Sciatic nerve (tissue), 2 donors: Measurements from ENCODE around the gene RAP1B. TPM values are rescaled to one million over a fixed set of nuclear protein-coding genes. Genes with fewer than 3 reads are reported as not detected.
"Not testable (repeated sequence)": the region's sequence is repeated elsewhere in the genome, so short reads cannot be mapped to it uniquely, and the experiment has no call there.

Experiments
- ATAC-seq: fragments of 200-7000 bp; cut with Tn5 transposase; one replicate; pipeline ENCODE4 v1.9.1; 2020; ENCODE audit warnings: mild to moderate bottlenecking, moderate library complexity
- DNase-seq: peaks from one replicate; pipeline ENCODE4 v3.0.0-alpha.2; 2020; ENCODE audit warnings: low spot score
- intact Hi-C: fragments of 100-400 bp; cut with DNase I; formaldehyde crosslinking; loops from one replicate; pipeline ENCODE4 v1.14.2; 2022
- total RNA-seq: library from RNA; stranded (reverse); fragmentation: NEBNext Ultra II Directional; extraction: Animal tissue kit (Norgen Biotek cat#: 25700); gene quantifications from one replicate; pipeline ENCODE4 v1.2.1, GENCODE V29; 2021
- donor health status: DM: no; HTN: no; CAD: no.
- donor health status: DM: no; HTN: no; CAD: no.

Gene RAP1B
- total RNA-seq, 1 donor from 2014 or later = 172 TPM

DNA sequence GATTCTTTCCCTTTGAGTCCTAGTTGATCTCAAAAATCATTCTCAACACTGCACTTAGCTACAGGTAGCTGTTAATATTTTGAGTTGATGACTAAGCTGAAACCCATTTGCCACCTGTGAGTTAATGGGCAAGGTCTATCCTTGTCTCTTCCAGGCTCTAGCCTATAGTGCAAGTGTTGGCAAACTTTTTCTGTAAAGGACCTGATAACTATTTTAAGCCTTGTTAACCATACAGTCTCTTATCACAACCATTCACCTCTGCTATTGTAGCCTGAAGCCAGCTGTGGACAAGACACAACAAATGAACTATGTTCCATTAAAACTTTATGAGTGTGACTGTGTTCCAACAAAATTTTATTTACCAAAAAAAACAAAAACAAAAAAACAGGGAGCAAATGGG, 19.4 kb downstream of the RAP1B start:
- no peak for ATAC-seq
- DNase-seq = no peak

DNA sequence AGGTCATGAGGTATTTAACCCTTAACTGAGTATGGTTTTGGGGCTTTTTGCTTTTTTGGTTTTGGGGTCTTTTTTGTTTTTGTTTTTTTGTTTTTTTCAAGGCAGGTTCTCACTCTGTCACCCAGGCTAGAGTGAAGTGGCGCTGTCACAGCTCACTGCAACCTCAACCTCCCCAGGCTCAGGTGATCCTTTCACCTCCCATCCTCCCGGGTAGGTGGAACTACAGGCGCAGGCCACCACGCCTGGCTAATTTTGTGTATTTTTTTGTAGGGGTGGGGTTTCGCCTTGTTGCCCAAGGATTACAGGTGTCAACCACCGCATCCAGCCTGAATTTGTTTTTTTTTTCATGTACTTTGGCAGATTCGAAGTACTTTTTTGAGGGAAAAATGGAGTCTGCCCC, 19.9 kb downstream of the RAP1B start:
- DNase-seq (no peak), ATAC-seq (no peak)
- intact Hi-C loops = no loop called here

More for the DNA sequence above, 19.4 kb downstream of the RAP1B start:
- intact Hi-C loops = no loop called here

DNA sequence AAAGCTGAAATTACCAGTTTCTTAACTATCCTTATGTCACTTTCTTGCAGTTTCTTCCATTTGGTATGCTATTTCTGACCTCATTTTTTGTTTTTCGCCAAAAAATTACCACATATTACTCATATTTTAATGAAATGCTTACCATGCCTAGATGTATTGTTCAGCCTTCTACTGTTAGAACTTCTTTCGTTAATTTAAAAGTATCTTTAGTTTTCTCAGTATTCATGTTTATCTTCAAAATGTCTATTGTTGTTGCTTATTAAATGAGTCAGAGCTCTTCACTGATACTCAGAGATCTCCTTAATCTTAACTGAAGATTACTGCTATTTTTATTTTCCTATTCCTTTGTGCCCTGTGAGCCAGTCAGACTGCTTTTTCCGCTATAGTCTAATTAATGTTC, 20.5 kb downstream of the RAP1B start:
- no peak for ATAC-seq
- no peak for DNase-seq
- intact Hi-C loops = no loop called here

DNA sequence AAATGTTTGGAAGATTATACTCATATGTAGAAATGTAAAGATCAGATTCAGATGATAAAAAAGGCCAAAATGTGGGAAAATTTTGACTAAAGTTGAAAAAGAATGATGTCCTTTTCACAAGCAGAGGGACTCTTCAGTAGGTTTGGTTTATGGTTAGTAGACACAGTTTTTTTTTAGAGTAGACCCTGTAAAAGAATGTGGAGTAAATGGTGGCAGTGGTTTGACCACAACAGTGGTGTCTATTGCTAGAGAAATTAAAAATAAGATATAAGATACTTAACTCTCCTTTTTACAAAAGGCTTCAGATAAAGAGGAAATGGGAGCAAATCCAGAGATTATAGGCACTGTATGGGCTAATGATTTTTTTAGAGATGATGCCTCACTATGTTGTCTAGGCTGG, 21.8 kb downstream of the RAP1B start:
- intact Hi-C loops = no loop called here
- no peak for DNase-seq
- ATAC-seq = no peak

DNA sequence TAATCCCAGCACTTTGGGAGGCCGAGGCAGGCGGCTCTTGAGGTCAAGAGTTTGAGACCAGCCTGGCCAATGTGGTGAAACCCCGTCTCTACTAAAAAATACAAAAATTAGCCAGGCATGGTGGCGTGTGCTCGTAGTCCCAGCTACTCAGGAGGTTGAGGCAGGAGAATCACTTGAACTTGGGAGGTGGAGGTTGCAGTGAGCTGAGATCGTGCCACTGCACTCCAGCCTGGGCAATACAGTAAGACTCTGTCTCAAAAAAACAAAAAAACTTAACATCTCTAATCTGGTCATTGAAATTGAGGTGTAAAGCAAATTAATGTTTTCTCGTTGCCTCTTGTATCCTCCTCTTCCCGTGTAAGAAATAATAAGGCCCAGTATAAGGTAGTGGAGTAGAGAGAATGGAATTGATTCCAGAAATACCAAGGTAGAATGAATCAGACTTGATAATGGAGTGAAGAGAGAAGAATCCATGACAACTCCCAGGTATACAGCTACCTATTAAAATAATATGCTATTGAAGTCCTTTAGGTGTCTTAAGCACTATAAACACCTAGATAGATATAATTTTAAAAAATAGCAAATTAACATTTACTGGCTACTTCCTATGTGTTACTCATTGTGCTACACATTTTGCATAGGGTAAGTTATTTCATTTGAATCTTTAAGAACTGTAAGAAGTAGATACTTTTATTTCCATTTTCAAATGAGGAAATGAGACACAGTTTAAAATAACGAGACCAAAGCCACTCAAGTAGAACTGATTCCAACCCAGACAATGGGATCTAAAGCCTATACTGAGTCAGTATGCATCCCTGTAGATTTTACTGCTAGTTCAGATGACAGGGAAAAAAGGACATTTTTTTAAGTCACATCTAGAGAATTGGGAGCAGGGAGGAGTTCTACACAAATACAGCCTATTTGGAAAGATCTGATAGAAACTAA, 23.2 kb downstream of the RAP1B start:
- DNase-seq (no peak), ATAC-seq (no peak)
- intact Hi-C loops = no loop called here

DNA sequence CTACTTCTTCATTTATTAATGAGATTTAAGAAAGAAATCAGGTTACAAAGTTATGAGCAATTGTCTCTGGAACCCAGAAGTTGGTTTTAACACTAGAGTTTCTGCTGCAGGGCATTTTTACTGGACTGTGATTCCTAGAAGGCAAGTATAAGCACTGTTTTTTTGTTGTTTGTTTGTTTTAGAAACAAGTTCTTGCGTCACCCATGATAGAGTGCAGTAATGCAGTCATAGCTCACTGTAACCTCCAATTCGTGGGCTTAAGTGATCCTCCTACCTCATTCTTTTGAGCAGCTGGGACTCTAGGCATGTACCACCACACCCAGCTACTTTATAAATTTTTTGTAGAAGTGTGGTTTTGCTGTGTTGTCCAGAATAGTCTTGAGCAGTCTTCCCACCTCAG, 25.6 kb downstream of the RAP1B start:
- intact Hi-C loops = no loop called here
- peak; percentile 43 for ATAC-seq
- DNase-seq = no peak

DNA sequence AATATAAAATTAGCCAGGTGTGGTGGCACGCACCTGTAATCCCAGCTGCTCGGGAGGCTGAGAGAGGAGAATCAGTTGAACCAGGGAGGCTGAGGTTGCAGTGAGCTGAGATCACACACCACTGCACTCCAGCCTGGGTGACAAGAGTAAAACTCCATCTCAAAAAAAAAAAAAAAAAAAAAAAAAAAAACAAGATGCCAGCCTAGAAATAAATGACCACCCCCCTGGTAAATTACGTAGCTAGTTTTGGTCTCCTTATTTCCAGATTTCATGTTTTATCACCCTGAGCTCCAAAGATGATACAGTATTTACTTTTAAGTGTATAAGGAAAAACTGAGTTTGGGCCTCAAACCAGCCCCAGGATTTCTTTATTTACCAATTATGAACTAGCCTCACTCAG, 26.7 kb downstream of the RAP1B start:
- intact Hi-C loops, DNase-seq, ATAC-seq: not testable (repeated sequence)

DNA sequence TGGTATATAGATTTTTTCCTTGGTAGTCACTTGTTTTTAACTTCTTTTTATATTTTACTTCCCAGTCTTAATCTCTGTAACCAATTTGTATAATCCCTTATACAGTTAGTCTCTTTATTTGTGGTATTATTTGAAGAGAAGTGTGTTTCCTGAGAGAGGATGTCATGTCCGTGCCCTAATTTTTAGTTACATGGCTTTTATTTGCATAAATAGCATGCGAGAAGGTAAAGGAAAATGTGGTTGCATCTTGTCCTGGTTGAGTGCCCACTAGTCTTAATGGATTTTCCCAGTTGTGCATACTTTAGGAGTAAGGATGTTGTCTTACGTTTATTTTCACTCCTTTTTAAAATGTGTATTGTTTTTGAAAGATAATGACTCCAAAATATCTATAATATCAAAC, 27.5 kb downstream of the RAP1B start:
- DNase-seq (no peak), ATAC-seq (no peak)
- intact Hi-C loops = no loop called here

DNA sequence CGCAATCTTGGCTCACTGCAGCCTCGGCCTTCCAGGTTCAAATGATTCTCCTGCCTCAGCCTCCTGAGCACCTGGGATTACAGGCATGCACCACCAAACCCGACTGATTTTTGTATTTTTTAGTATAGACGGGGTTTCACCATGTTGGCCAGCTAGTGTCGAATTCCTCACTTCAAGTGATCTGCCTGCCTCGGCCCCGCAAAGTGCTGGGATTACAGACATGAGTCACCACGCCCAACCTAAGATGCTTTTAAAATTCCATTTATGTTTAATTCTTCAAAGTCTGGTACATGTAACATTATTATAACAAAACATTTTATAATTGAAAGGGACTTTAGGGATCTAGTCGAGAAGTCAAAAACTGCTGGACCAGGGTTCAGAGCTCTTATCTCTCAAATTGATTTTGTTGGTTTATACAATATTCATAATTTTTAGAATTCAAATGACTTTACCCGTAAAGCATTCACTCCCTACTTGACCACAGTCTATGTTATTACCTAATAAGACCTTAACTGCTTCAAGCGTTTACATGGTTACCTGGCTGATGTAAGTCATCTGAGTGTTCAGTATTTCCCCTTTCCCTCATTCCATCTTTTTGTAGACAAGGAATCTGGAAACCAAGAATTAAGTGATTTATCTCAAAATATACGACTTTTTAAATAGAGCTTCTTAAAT, 28.2 kb downstream of the RAP1B start:
- no peak for DNase-seq
- no peak for ATAC-seq
- intact Hi-C loops = no loop called here

DNA sequence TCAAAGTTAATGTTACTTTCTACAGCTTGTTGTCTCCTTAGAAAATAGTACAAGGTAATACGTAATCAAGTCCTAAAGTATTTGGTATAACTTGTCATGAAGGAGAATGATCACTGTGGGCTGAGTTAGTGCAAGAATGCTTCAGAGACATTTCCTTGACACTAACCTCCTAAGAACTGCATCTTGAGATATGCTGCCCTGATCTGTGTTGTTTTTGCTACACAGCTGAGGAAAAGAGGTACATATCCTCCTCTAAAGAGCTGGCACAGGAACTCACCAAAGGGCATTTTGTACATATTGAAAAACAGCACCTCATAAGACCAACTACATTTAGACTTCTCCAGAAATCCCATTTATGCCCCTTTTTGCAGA, 28.7 kb downstream of the RAP1B start:
- DNase-seq (no peak), ATAC-seq (no peak)
- intact Hi-C loops = no loop called here

DNA sequence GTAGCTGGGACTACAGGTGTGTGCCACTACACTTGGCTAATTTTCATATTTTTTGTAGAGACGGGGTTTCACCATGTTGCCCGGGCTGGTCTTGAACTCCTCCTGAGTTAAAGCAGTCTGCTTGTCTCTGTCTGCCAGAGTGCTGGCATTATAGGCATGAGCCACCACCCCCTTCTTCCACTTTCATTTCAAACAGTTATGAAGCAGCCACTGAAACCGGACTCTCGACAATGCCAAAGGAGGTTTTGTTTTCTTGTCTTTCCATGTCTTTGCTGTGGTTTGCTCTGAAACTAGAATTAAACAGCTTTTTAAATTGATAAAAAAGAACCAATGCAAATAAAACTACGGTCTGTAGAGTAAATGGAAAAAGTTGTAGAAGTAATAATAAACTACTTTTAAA, 30.4 kb downstream of the RAP1B start:
- intact Hi-C loops = no loop called here
- DNase-seq (no peak), ATAC-seq (no peak)

DNA sequence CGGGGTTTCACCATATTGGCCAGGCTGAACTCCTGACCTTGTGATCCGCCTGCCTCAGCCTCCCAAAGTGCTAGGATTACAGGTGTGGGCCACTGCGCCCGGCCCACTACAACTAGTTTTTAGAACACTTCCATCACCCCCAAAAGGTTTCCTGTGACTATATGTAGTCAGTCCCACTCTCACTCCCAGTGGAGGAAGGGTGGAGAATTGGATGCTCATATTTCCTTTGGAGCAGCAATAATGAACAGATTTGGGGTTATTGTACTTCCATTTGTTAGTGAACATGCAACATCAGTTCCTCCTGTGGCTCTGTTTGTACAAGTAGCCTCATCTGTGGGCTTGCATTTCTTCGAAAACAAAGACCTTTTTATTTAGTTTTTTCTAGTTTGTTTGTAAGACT, 35.8 kb downstream of the RAP1B start:
- intact Hi-C loops = no loop called here

DNA sequence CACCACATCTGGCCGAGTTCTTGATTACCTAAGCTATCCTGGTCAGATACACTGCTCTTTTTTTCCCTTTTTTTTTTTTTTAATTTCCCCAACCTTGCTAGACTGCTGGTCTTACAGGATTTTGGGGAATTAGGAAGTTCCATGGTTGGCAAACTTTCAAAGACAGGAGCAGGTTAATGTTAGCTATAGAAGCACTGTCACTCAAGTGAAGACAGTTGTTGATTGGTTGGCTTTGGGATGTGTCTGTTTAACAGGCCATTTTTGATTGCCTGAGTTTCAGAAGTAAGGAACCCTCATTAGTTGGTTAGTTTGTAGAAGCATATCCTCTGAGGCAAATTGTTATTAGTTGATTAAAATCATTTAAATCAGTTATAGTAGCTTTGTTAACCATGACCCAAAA, 36.8 kb downstream of the RAP1B start:
- intact Hi-C loops = no loop called here
- no peak for ATAC-seq
- no peak for DNase-seq

More for the DNA sequence above, 35.8 kb downstream of the RAP1B start:
- DNase-seq (no peak), ATAC-seq (no peak)

DNA sequence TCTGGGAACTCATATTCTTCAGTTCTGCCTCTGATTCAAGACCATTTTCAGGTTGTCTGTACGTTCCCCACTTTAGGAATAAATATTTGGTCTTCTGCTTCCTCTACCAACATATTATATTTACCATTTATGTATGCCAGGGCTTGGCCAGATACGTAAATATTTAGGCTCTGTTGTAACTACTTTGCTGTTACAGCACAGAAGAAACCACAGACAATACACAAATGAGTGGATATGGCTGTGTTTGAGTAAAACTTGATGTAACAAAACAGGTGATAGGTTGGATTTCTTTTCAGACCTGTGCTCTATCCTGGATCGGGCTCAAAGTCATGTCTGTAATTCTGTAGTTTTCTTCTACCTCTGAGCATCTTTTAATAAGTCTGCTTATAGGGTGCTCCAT, 37.5 kb downstream of the RAP1B start:
- DNase-seq = no peak
- ATAC-seq = no peak
- intact Hi-C loops = no loop called here

DNA sequence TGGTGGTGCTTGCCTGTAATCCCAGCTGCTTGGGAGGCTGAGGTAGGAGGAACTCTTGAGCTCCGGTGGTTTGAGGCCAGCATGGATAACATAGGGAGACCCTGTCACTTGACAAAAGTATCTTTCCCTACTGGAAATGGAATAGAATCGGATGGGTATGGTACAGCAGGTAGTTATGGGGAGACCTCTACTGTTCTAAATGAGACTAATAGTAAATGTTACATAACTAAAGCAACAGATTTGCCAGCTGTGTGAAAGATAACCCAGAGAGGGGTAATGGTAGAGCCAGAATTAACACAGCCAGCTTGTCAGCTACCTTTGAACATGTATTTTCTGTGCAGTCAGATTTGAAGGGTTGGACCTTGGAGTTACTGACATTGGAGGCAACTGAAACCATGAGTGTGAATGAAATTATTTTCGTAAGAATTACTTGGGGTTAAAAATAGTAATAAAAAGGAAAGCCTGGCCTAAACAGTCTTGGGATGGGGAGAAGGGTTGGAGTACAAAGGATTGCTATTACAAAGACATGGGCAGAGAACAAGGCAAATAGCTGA, 54.4 kb downstream of the RAP1B start:
- intact Hi-C loops = no loop called here

DNA sequence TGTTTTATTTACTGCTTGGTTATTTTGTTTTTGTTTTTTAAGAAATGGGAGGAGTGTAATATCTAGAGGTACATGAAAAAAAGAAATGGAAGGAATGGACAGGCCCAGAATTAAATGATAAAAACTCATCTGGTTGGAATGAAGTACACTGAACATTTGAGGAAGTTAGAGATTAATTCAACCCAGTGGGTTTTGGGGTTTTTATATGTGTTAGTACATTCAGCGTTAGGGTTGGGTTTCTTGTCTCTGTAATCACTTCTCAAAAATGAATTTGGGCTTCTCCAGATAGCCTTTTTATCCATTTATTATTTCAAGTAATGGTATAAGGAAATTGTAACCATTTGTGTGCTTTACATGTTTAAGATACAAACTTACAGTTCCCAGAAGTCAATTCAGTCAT, 56.6 kb downstream of the RAP1B start:
- DNase-seq (no peak), ATAC-seq (no peak)
- intact Hi-C loops = no loop called here

More for the DNA sequence above, 54.4 kb downstream of the RAP1B start:
- DNase-seq (no peak), ATAC-seq (peak; percentile 88)

DNA sequence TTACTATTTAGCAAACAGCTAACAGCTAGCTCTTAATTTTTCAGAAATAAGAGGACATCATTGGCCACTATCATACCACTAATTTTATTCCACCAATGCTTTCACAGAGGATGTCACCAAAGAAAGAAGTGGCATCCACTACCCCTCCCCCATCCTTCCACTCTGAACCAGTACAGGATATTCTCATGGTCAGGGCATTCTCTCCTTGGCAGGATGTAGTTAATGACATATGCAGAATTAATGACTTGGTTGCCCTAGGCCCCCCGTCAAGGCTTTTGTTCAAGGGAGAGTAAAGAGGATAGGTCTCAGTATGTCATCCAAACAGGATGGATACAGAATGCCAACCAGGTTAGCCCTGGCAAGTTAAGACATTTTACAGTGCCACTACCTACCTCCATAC, 57.2 kb downstream of the RAP1B start:
- no peak for ATAC-seq
- DNase-seq = no peak
- intact Hi-C loops = no loop called here

DNA sequence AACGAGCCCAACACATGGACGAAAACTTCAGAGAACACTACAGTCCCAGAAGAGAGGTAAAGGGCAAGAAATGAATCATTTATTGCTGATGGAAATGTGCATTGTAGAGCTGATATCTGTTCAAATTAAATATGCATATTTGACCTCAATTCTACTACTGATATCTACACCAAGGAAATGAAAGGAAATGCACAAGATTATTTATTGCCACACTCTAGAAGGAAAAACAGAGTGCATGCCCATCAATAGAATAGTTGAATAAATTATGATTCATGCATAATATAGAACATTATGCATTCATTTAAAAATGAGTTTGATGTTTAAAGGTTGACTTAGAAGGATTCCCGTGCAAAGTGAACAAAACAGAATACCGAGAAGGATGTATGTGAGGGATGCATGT, 60.5 kb downstream of the RAP1B start:
- no peak for DNase-seq
- ATAC-seq = no peak
- intact Hi-C loops = no loop called here

DNA sequence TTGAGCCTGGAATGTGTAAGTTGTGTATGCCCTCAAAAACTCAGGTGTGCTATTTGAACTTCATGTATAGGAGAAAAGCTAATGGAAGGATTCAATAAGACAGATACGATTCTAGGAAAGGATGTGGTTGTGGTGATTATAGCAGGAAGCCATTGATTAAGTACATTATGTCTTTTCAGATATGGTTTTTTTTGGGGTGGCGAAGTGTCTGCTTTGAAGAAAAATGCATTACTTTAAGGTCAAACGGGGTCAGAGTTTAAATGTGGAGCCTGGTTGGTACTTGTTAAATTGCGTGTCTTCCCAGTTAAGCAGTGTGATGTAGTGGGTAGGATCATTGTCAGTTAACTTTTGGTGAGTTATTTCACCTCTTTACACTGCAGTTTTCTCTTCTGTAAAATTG, 63.1 kb downstream of the RAP1B start:
- ATAC-seq (no peak), DNase-seq (no peak)
- intact Hi-C loops = no loop called here

DNA sequence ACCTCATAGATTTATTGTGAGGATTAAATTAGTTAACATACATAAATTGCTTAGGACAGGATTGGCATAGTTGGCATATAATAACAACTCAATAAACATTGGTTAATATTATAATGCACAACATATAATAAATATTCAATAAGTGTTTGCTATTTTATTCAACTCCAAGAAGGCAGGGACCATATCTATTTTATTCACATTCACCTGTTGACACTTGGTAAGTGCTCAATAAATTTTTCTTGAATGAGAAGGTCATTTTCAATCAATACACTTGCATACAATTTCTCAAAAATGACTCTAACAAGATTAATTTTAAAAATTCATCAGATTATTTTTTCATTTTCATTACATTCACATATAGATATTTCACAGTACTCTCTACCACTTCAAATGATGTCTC, 63.7 kb downstream of the RAP1B start:
- ATAC-seq = no peak
- no peak for DNase-seq
- intact Hi-C loops = no loop called here
